ENCODE measurements around the gene KRTAP10-1.
"Not testable (repeated sequence)": the region's sequence is repeated elsewhere in the genome, so short reads cannot be mapped to it uniquely, and the experiment has no call there.

The KRTAP10-1 gene

GRCh38 chr21:44583089-44583799, 43.2 kb upstream of the KRTAP10-1 start:
- H3K4me3 ChIP-seq (ENCODE audit: low read length): no peak overlapping the region
- H3K27ac ChIP-seq (ENCODE audit: low read length): no peak overlapping the region
- no peaks in the 10 kb centered on the region for H3K79me2 ChIP-seq (ENCODE audit: low read length)
- H4K20me1 ChIP-seq (ENCODE audit: insufficient read depth, low read length): no peaks in the 10 kb centered on the region
- H3K36me3 ChIP-seq (replicated peaks; ENCODE audit: low read depth, low read length): no peaks in the 10 kb centered on the region
- H3K4me1 ChIP-seq (ENCODE audit: low read length): peaks cover 10% of the 10 kb centered on the region
- H3K9me3 ChIP-seq (ENCODE audit: insufficient read depth, low read length): no peaks in the 10 kb centered on the region
- no peak for TF ChIP-seq CTCF (IDR thresholded peaks at IDR 0.05; ENCODE audit: low read depth, low read length)
- no peak for TF ChIP-seq EZH2phosphoT487 (IDR thresholded peaks at IDR 0.05; ENCODE audit: low read depth)
- H2AFZ ChIP-seq (ENCODE audit: low read depth, low read length): no peak overlapping the region
- H3K27me3 ChIP-seq (ENCODE audit: low read depth, low read length): peaks cover 9% of the 10 kb centered on the region; the same call in 1 of the 2 replicates
- no peak overlapping the region for H3K9ac ChIP-seq (ENCODE audit: low read length)
- peak overlapping the region; percentile 60 for H3K4me2 ChIP-seq (ENCODE audit: low read length)

GRCh38 chr21:44582055-44582454, 42.1 kb upstream of the KRTAP10-1 start:
- Histone ChIP-seq H3K4me2 (ENCODE audit: low read length) (no peak overlapping the region), H3K36me3 (replicated peaks; ENCODE audit: low read depth, low read length) (no peaks in the 10 kb centered on the region), H3K4me3 (ENCODE audit: low read length) (no peak overlapping the region), H3K27me3 (ENCODE audit: low read depth, low read length) (peaks cover 9% of the 10 kb centered on the region; the same call in 1 of the 2 replicates), H4K20me1 (ENCODE audit: insufficient read depth, low read length) (no peaks in the 10 kb centered on the region), H2AFZ (ENCODE audit: low read depth, low read length) (no peak overlapping the region), H3K4me1 (ENCODE audit: low read length) (peaks cover 10% of the 10 kb centered on the region), H3K9ac (ENCODE audit: low read length) (no peak overlapping the region), H3K9me3 (ENCODE audit: insufficient read depth, low read length) (no peaks in the 10 kb centered on the region), H3K27ac (ENCODE audit: low read length) (no peak overlapping the region), H3K79me2 (ENCODE audit: low read length) (no peaks in the 10 kb centered on the region)
- TF ChIP-seq CTCF (IDR thresholded peaks at IDR 0.05; ENCODE audit: low read depth, low read length) (no peak), EZH2phosphoT487 (IDR thresholded peaks at IDR 0.05; ENCODE audit: low read depth) (no peak)

- Histone ChIP-seq H4K20me1 (ENCODE audit: insufficient read depth, low read length) (no peaks in the 10 kb centered on the region), H3K4me1 (ENCODE audit: low read length) (peaks cover 10% of the 10 kb centered on the region), H3K9ac (ENCODE audit: low read length) (no peak overlapping the region), H3K79me2 (ENCODE audit: low read length) (no peaks in the 10 kb centered on the region), H3K27me3 (ENCODE audit: low read depth, low read length) (peaks cover 9% of the 10 kb centered on the region; the same call in 1 of the 2 replicates), H3K9me3 (ENCODE audit: insufficient read depth, low read length) (no peaks in the 10 kb centered on the region), H3K36me3 (replicated peaks; ENCODE audit: low read depth, low read length) (no peaks in the 10 kb centered on the region), H3K4me3 (ENCODE audit: low read length) (no peak overlapping the region), H2AFZ (ENCODE audit: low read depth, low read length) (no peak overlapping the region), H3K27ac (ENCODE audit: low read length) (no peak overlapping the region), H3K4me2 (ENCODE audit: low read length) (no peak overlapping the region)
- TF ChIP-seq CTCF (IDR thresholded peaks at IDR 0.05; ENCODE audit: low read depth, low read length): no peak
- TF ChIP-seq EZH2phosphoT487 (IDR thresholded peaks at IDR 0.05; ENCODE audit: low read depth): no peak
Measured at GRCh38 chr21:44581158-44581557, 41.2 kb upstream of the KRTAP10-1 start.

- not testable (repeated sequence) for H3K36me3 ChIP-seq (replicated peaks; ENCODE audit: low read depth, low read length); H3K4me3 ChIP-seq (ENCODE audit: low read length); H3K9ac ChIP-seq (ENCODE audit: low read length); H3K4me2 ChIP-seq (ENCODE audit: low read length); H3K9me3 ChIP-seq (ENCODE audit: insufficient read depth, low read length); H3K27me3 ChIP-seq (ENCODE audit: low read depth, low read length); H4K20me1 ChIP-seq (ENCODE audit: insufficient read depth, low read length); H3K27ac ChIP-seq (ENCODE audit: low read length); H3K79me2 ChIP-seq (ENCODE audit: low read length); H2AFZ ChIP-seq (ENCODE audit: low read depth, low read length)
- H3K4me1 ChIP-seq (ENCODE audit: low read length): peaks cover 10% of the 10 kb centered on the region
Measured at GRCh38 chr21:44580231-44580821, 40.3 kb upstream of the KRTAP10-1 start, which contains the start of gene KRTAP10-5. Gene KRTAP10-5 (minus strand): TSS chr21:44580604. CDS start chr21:44580578, 26 bp downstream.
